Tibial nerve (tissue), 4 donors: Measurements from ENCODE around the gene PTPRG.

ENCODE experiments used
- EP300 ChIP-seq, 2 donors: sonication (generic); formaldehyde crosslinking; IDR thresholded peaks; one replicate each; pipeline ENCODE4 v1.6.1; 2017; ENCODE audit warnings: antibody characterized with exemption in 2 of 2, mild to moderate bottlenecking in 1 of 2
- POLR2A ChIP-seq, 2 donors: fragments of 450-650 bp; IDR thresholded peaks; one replicate each; pipeline ENCODE4 v1.6.1; 2017; ENCODE audit warnings: antibody characterized with exemption in 2 of 2, mild to moderate bottlenecking in 2 of 2, moderate library complexity in 2 of 2
- TF ChIP-seq, protein P1 (sequence below), 5 experiments: fragments of 200-600 bp in 3 of 5; fragments of 450-650 bp in 2 of 5; sonication (generic) in 3 of 5; IDR thresholded peaks; one replicate each; pipeline ENCODE4 v1.5.1; 2016 to 2019; ENCODE audit warnings: antibody characterized with exemption in 5 of 5, mild to moderate bottlenecking in 3 of 5, moderate library complexity in 2 of 5

GRCh38 chr3:61541694-61542093, 19.7 kb upstream of the PTPRG start:
- TF ChIP-seq, protein P1, sequence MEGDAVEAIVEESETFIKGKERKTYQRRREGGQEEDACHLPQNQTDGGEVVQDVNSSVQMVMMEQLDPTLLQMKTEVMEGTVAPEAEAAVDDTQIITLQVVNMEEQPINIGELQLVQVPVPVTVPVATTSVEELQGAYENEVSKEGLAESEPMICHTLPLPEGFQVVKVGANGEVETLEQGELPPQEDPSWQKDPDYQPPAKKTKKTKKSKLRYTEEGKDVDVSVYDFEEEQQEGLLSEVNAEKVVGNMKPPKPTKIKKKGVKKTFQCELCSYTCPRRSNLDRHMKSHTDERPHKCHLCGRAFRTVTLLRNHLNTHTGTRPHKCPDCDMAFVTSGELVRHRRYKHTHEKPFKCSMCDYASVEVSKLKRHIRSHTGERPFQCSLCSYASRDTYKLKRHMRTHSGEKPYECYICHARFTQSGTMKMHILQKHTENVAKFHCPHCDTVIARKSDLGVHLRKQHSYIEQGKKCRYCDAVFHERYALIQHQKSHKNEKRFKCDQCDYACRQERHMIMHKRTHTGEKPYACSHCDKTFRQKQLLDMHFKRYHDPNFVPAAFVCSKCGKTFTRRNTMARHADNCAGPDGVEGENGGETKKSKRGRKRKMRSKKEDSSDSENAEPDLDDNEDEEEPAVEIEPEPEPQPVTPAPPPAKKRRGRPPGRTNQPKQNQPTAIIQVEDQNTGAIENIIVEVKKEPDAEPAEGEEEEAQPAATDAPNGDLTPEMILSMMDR (IDR thresholded peaks at IDR 0.05), result no peak
- no peak for TF ChIP-seq POLR2A (IDR thresholded peaks at IDR 0.05)
- no peak for TF ChIP-seq EP300 (IDR thresholded peaks at IDR 0.05)
